Stimulated activated CD4-positive, alpha-beta T cell treated with anti-CD3 and anti-CD28 coated beads, Interleukin-12 subunit alpha, Interleukin-12 subunit beta, amount 100 ng/mL, for 24 hours (primary cell): ENCODE measurements around the gene IGFALS.

ENCODE experiments used
- DNase-seq, 2 experiments: peaks; one replicate each; pipeline ENCODE4 v3.0.0-alpha.2; 2020; ENCODE audit warnings: low read depth in 2 of 2

Gene IGFALS

GRCh38 chr16:1793578-1794220, at the start of gene IGFALS:
TSS of gene IGFALS (minus strand) at chr16:1793705. CDS start at chr16:1793652, 53 bp downstream.
- no peak for DNase-seq

- no peak for DNase-seq
Observed at GRCh38 chr16:1839554-1839953, 46.0 kb upstream of the IGFALS start.

GRCh38 chr16:1834096-1834495, 40.6 kb upstream of the IGFALS start:
- no peak for DNase-seq

- no peak for DNase-seq
Observed at GRCh38 chr16:1832838-1833454, 39.4 kb upstream of the IGFALS start.

GRCh38 chr16:1831186-1832075, 37.9 kb upstream of the IGFALS start:
- no peak for DNase-seq

GRCh38 chr16:1830213-1830612, 36.7 kb upstream of the IGFALS start:
- DNase-seq: no peak

- DNase-seq: no peak
Observed at GRCh38 chr16:1828645-1829410, 35.3 kb upstream of the IGFALS start.

GRCh38 chr16:1826691-1827573, 33.4 kb upstream of the IGFALS start, which contains the start of the genes FAHD1 and HAGH:
TSS of gene FAHD1 (plus strand) at chr16:1827206. CDS start at chr16:1827239, 33 bp downstream.
TSS of gene HAGH (minus strand) at chr16:1826825. CDS start at chr16:1826787, 38 bp downstream.
- peak; percentile 85 for DNase-seq

- DNase-seq: peak; percentile 45 to 58
Observed at GRCh38 chr16:1825864-1826690, 32.6 kb upstream of the IGFALS start.

GRCh38 chr16:1825381-1825863, 31.9 kb upstream of the IGFALS start:
- DNase-seq: no peak

- DNase-seq: no peak
Observed at GRCh38 chr16:1823821-1824220, 30.3 kb upstream of the IGFALS start.

- no peak for DNase-seq
Observed at GRCh38 chr16:1822801-1823200, 29.3 kb upstream of the IGFALS start.

- no peak for DNase-seq
Observed at GRCh38 chr16:1821861-1822611, 28.5 kb upstream of the IGFALS start.

GRCh38 chr16:1820946-1821290, 27.4 kb upstream of the IGFALS start:
- no peak for DNase-seq

GRCh38 chr16:1820096-1820945, 26.8 kb upstream of the IGFALS start:
- no peak for DNase-seq

- DNase-seq: no peak
Observed at GRCh38 chr16:1819611-1820010, 26.1 kb upstream of the IGFALS start.

GRCh38 chr16:1818873-1819525, 25.5 kb upstream of the IGFALS start:
- no peak for DNase-seq
